Right atrium auricular region (tissue), 2 donors: Measurements from ENCODE around the gene ERC2. TPM values are rescaled to one million over a fixed set of nuclear protein-coding genes. Genes with fewer than 3 reads are reported as not detected.

Experiments used
- DNase-seq: peaks from one replicate; pipeline ENCODE4 v3.0.0-alpha.2; 2019; ENCODE audit warnings: low spot score
- H3K27ac ChIP-seq, 2 donors: fragments of 200-600 bp; sonication (generic); 1 replicate in 1 of 2; 2 replicates in 1 of 2; pipeline ENCODE4 v1.5.1; 2016 to 2019
- H3K27me3 ChIP-seq, 2 donors: fragments of 200-600 bp; sonication (generic); one replicate each; pipeline versions ENCODE4 v1.5.1 to v1.6.0; 2017 to 2019
- H3K36me3 ChIP-seq: fragments of 200-600 bp; sonication (generic); one replicate; pipeline ENCODE4 v1.5.1; 2016
- H3K4me1 ChIP-seq, 2 donors: fragments of 200-600 bp; sonication (generic); one replicate each; pipeline versions ENCODE4 v1.5.1 to v1.6.0; 2017 to 2019
- H3K4me3 ChIP-seq, 2 donors: fragments of 200-600 bp; sonication (generic); 1 replicate in 1 of 2; 2 replicates in 1 of 2; pipeline ENCODE4 v1.5.1; 2017 to 2019; ENCODE audit warnings: mild to moderate bottlenecking in 1 of 2, moderate library complexity in 1 of 2
- H3K9me3 ChIP-seq, 2 donors: fragments of 200-600 bp; sonication (generic); one replicate each; pipeline ENCODE4 v1.5.1; 2019
- total RNA-seq, 2 donors: library from RNA; depleted of rRNA; stranded (reverse); fragments of >200 nt; gene quantifications; one replicate each; pipeline ENCODE4 v1.1.0, GENCODE V29; 2016
- TF ChIP-seq, protein P1 (sequence below), 2 donors: fragments of 200-600 bp; sonication (generic); IDR thresholded peaks; one replicate each; pipeline ENCODE4 v1.5.1; 2019; ENCODE audit warnings: antibody characterized with exemption in 2 of 2

ERC2 gene
- total RNA-seq, 2 donors from 2014 or later = 2.9 to 4.0 TPM

- Histone ChIP-seq H3K4me3 (no peak overlapping the region), H3K27me3 (no peaks in the 10 kb centered on the region), H3K4me1 (no peaks in the 10 kb centered on the region), H3K27ac (no peak overlapping the region), H3K36me3 (no peaks in the 10 kb centered on the region), H3K9me3 (no peaks in the 10 kb centered on the region)
- no peak for DNase-seq
- TF ChIP-seq, protein P1, sequence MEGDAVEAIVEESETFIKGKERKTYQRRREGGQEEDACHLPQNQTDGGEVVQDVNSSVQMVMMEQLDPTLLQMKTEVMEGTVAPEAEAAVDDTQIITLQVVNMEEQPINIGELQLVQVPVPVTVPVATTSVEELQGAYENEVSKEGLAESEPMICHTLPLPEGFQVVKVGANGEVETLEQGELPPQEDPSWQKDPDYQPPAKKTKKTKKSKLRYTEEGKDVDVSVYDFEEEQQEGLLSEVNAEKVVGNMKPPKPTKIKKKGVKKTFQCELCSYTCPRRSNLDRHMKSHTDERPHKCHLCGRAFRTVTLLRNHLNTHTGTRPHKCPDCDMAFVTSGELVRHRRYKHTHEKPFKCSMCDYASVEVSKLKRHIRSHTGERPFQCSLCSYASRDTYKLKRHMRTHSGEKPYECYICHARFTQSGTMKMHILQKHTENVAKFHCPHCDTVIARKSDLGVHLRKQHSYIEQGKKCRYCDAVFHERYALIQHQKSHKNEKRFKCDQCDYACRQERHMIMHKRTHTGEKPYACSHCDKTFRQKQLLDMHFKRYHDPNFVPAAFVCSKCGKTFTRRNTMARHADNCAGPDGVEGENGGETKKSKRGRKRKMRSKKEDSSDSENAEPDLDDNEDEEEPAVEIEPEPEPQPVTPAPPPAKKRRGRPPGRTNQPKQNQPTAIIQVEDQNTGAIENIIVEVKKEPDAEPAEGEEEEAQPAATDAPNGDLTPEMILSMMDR (IDR thresholded peaks at IDR 0.05) = no peak
These were observed 814.0 kb downstream of the ERC2 start for GRCh38 chr3:55654123-55654760.

GRCh38 chr3:55651011-55651410 lies 817.3 kb downstream of the ERC2 start:
- Histone ChIP-seq H3K27me3 (no peaks in the 10 kb centered on the region), H3K27ac (no peak overlapping the region), H3K36me3 (no peaks in the 10 kb centered on the region), H3K9me3 (no peaks in the 10 kb centered on the region), H3K4me1 (peaks cover 0 to 8% of the 10 kb centered on the region in 2 donors), H3K4me3 (no peak overlapping the region)
- DNase-seq = no peak
- TF ChIP-seq, protein P1 (IDR thresholded peaks at IDR 0.05) = no peak

DNA sequence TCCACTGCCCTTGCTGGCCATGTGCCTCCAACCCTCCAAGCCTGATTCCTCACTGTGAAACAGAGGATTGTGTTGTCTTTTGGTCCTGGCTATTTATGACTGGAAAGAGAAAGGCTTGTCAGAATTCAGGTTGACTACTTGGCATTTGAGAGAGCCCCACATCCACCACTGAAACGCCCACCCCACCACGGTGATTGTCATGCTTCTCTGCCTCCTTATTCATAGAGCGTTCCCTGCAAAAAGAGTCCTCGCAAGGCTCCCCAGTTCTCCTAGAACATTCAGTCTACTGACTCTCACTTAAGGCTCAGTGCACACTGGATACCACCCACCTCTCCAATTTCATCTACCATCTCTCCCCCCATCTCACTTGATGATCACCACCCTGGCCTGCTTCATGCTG lies 818.3 kb downstream of the ERC2 start:
- Histone ChIP-seq H3K4me1 (peaks cover 0 to 8% of the 10 kb centered on the region in 2 donors), H3K27me3 (no peaks in the 10 kb centered on the region), H3K27ac (no peak overlapping the region), H3K9me3 (no peaks in the 10 kb centered on the region), H3K36me3 (no peaks in the 10 kb centered on the region), H3K4me3 (no peak overlapping the region)
- no peak for DNase-seq
- TF ChIP-seq, protein P1 (IDR thresholded peaks at IDR 0.05) = no peak

GRCh38 chr3:55649554-55649953 lies 818.7 kb downstream of the ERC2 start:
- no peak for DNase-seq
- no peak overlapping the region for H3K4me3 ChIP-seq
- no peak overlapping the region for H3K27ac ChIP-seq
- TF ChIP-seq, protein P1 (IDR thresholded peaks at IDR 0.05) = no peak
- H3K36me3 ChIP-seq = no peaks in the 10 kb centered on the region
- no peaks in the 10 kb centered on the region for H3K9me3 ChIP-seq
- H3K4me1 ChIP-seq = peaks cover 0 to 8% of the 10 kb centered on the region in 2 donors
- no peaks in the 10 kb centered on the region for H3K27me3 ChIP-seq

GRCh38 chr3:55648591-55649318 lies 819.5 kb downstream of the ERC2 start:
- Histone ChIP-seq H3K4me3 (no peak overlapping the region), H3K9me3 (no peaks in the 10 kb centered on the region)
- TF ChIP-seq, protein P1 (IDR thresholded peaks at IDR 0.05) = no peak

More at GRCh38 chr3:55648591-55649318, 819.5 kb downstream of the ERC2 start:
- DNase-seq = no peak
- Histone ChIP-seq H3K27ac (no peak overlapping the region), H3K36me3 (no peaks in the 10 kb centered on the region), H3K4me1 (peaks cover 0 to 8% of the 10 kb centered on the region in 2 donors), H3K27me3 (no peaks in the 10 kb centered on the region)
